Measurements from ENCODE around the gene NTM.

Gene NTM

DNA sequence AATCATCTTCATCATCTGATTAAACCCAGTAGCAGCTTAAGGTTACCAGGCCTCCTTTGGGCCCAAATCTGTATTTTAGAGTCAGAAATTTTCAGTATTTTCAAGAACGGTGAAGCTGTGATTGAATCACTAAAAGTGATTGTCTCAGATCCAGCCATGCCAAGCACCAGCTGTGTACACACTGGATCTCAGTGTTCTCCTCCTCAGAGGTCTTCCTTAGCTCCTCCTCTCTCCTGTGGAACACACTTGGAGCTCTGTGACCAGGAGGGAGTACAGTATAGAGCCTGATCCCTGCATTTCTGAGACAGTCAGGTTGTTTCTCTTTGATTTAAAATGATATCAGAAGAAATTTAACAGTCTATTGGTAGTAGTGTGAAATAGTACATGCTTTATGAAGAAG lies 401.1 kb downstream of the NTM start:
- no peak overlapping the region for H3K4me3 ChIP-seq (ENCODE audit: low read depth, low read length)
- TF ChIP-seq, protein P1, sequence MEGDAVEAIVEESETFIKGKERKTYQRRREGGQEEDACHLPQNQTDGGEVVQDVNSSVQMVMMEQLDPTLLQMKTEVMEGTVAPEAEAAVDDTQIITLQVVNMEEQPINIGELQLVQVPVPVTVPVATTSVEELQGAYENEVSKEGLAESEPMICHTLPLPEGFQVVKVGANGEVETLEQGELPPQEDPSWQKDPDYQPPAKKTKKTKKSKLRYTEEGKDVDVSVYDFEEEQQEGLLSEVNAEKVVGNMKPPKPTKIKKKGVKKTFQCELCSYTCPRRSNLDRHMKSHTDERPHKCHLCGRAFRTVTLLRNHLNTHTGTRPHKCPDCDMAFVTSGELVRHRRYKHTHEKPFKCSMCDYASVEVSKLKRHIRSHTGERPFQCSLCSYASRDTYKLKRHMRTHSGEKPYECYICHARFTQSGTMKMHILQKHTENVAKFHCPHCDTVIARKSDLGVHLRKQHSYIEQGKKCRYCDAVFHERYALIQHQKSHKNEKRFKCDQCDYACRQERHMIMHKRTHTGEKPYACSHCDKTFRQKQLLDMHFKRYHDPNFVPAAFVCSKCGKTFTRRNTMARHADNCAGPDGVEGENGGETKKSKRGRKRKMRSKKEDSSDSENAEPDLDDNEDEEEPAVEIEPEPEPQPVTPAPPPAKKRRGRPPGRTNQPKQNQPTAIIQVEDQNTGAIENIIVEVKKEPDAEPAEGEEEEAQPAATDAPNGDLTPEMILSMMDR (IDR thresholded peaks at IDR 0.05; ENCODE audit: borderline replicate concordance, insufficient read depth, low read depth, low read length), result no peak

DNA sequence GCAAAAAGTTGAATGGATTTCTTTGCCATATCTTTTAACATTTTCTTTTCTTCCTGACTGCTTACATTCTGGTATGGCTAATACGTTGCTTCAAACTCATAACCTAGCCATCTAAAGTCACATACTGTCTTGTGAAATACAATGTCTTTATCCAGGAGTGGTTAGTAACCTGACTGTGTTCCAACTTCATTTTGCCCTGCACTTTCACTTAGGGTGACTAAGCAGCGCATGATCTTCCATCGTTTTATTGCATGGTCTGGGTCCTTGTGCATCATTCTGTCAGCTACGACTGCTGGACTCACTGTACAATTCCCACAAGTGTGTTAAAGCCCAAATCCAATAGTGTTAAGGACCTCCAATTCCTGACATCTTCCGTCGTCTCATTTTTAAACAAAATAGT lies 403.2 kb downstream of the NTM start:
- TF ChIP-seq, protein P1 (IDR thresholded peaks at IDR 0.05; ENCODE audit: borderline replicate concordance, insufficient read depth, low read depth, low read length), result no peak

DNA sequence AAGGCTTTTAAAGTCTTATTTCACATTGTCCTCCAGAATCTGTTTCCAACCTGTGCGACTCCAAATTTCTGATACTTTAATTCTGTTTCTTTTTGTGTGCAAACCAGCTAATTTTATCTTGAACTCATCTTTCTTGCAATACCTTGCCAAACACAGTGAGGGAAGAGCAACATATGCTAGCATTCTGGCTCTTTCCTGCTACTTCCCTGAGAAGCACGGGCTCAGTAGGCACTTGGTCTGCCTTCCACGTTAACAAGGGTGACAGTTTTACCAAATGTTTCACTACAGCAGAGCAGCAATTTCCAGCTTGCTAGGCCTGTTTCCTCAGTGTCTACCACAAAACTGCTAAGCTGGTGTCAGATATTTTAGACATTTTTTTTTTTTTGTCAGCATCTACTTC lies 405.8 kb downstream of the NTM start:
- TF ChIP-seq, protein P1 (IDR thresholded peaks at IDR 0.05; ENCODE audit: borderline replicate concordance, insufficient read depth, low read depth, low read length), result no peak
- H3K4me3 ChIP-seq (ENCODE audit: low read depth, low read length), result no peak overlapping the region

More for the DNA sequence above, 403.2 kb downstream of the NTM start:
- H3K4me3 ChIP-seq (ENCODE audit: low read depth, low read length), result no peak overlapping the region

DNA sequence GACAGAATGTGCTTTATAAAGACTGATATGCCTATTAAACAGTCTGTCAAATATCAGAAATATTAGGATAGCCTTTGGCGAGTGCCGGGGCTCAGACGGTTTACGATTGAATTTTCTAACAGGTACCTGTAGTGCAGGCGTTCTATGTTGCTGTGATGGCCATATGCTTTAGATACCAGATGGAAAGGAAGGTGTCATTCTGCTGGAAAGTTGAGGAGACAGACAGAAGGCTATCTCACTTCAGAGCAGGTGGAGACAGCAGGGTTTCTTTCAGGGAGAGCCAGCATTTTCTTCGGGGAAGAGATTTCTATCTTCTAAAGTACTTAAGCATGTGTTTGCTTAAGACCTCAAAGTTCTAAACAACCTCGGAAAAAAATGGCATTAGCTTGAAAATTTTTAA lies 415.4 kb downstream of the NTM start:
- H3K4me3 ChIP-seq (ENCODE audit: low read depth, low read length), result no peak overlapping the region
- TF ChIP-seq, protein P1 (IDR thresholded peaks at IDR 0.05; ENCODE audit: borderline replicate concordance, insufficient read depth, low read depth, low read length), result no peak

DNA sequence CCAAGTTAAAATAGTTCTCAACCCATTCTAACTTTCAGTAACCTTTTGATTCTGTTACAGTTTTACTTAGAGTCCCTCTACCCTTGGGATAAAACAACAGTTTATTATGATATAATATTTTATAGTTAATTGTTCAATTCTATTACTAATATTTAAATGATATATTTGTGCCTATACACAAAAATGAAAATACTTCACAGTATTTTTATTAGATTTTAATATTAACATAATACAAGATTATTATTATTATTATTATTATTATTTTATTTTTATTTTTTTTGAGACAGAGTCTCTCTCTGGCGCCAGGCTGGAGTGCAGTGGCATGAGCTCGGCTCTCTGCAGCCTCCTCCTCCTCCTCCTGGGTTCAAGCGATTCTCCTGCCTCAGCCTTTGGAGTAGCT lies 416.7 kb downstream of the NTM start:
- no peak overlapping the region for H3K4me3 ChIP-seq (ENCODE audit: low read depth, low read length)
- TF ChIP-seq, protein P1 (IDR thresholded peaks at IDR 0.05; ENCODE audit: borderline replicate concordance, insufficient read depth, low read depth, low read length), result no peak

DNA sequence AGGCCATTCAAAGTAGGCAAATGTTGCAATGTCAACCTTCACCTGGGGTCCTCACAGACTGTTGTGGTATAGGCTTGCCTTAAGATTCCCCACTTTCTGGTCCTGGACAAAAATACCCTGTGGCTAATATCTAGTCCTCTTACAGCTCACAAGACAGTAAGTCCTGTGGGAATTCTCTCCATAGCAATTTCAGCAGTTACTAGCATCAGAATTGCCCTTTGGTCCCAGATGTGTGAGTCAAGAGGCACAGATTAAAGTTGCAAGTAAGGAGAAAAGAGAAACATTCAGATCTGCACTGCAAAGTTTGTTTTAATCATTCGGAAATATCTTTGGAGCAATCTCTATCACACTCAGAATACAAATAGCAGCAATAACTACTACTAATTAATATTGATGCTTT lies 420.2 kb downstream of the NTM start:
- no peak overlapping the region for H3K4me3 ChIP-seq (ENCODE audit: low read depth, low read length)
- TF ChIP-seq, protein P1 (IDR thresholded peaks at IDR 0.05; ENCODE audit: borderline replicate concordance, insufficient read depth, low read depth, low read length), result no peak

DNA sequence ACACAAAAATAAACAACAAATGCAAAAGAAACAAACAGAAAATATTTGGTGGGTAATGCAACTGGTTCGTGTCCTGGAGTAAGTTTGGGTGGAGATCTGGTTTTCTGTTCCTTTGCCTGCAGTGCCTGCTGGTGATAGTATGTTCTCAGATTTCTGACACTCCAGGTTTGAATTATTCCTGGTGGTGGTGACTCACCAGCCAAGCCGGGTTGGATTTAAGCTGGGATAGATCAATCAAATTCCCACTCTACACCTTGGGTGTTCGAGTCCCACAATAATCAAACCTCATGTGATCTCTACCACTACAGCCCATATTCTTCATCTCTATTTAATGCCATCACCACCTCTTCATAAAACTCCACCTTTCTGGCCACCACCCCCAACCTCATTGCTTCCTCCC lies 421.8 kb downstream of the NTM start:
- TF ChIP-seq, protein P1 (IDR thresholded peaks at IDR 0.05; ENCODE audit: borderline replicate concordance, insufficient read depth, low read depth, low read length), result no peak

More for the DNA sequence above, 421.8 kb downstream of the NTM start:
- H3K4me3 ChIP-seq (ENCODE audit: low read depth, low read length), result no peak overlapping the region

All from GM12875 (cell line).